Measurements from ENCODE around the gene FBXW4.

The FBXW4 gene

DNA sequence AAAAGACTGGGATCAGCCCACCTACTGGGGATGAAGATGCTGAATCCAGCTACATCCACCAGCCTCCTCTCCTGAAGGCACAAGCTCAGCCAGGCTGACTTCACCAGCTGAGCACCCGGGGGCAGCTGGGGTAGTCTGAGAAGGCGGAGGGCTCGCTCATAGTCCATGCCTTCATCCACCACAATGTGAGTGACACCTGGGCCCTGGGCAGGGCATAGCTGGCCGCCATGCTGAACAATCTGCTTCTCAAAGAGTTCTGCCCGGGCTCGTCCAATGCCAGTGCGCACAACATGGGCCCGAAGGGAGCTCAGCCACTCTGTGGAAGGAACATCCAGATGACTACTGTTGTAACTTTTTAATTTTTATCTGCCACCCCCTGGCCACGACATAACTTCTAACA is 109.1 kb downstream of the FBXW4 start:
- no peak for DNase-seq (ENCODE audit: low read depth, low spot score)

DNA sequence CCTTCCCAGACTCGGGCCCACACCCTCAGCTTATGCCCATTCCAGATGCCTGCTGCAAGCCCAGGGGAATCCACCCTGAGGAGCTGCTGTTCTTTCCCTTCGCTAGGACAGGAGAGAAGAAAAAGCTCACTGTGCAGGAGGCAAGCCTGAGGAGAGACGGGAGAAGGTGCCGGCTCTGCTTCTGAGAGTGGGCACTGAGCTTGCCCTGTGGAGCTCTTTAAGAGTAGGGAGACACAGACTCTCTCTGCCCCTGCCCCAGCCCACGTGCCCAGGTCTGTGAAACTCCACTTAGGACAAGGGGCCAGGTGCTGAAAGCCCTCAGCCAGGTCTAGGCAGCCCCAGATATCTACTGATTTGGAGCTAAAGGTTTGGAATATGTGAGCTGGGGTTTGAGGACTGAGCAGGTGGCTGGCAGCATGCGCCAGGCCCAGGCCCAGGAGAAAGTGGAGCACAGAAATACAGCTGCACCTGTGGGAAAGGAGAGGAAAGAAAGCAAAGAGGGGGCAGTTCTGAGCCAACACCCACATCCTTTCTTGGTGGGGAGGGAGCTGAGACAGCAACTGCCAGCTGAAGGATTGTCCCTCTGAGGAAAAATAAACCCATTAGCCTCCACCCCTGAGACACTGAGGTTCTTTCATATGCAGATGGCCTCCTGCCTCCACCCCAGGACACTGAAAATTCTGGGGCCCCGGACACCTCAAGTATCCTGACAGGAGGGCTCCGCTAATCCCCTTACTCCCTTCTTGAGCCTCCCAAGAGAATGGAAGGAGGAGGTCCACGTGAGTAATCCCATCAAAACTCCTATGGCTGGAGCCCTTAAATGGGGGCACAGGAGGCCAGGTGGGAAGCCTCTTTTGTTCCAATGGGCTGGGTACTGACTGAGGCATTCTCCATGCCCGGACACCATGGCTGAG is 114.2 kb downstream of the FBXW4 start:
- no peak for DNase-seq (ENCODE audit: low read depth, low spot score)

DNA sequence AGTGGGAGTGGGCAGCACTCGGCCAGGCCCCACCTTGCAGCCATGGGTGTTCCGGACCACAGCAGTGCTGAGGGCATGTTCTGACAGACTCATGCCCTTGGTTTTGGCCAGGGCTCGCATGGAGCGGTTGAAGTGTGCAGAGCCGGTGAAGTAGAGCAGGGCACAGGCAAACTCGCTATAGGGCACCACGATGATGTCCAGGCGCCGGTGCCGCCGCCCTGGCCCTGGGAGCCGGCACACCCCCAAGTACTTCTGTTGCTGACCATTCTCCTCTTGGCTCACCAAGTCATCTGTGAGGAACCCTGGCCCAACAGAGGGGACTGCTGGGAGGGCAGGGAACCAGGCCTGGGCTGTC is 115.5 kb downstream of the FBXW4 start:
- DNase-seq (ENCODE audit: low read depth, low spot score): no peak

DNA sequence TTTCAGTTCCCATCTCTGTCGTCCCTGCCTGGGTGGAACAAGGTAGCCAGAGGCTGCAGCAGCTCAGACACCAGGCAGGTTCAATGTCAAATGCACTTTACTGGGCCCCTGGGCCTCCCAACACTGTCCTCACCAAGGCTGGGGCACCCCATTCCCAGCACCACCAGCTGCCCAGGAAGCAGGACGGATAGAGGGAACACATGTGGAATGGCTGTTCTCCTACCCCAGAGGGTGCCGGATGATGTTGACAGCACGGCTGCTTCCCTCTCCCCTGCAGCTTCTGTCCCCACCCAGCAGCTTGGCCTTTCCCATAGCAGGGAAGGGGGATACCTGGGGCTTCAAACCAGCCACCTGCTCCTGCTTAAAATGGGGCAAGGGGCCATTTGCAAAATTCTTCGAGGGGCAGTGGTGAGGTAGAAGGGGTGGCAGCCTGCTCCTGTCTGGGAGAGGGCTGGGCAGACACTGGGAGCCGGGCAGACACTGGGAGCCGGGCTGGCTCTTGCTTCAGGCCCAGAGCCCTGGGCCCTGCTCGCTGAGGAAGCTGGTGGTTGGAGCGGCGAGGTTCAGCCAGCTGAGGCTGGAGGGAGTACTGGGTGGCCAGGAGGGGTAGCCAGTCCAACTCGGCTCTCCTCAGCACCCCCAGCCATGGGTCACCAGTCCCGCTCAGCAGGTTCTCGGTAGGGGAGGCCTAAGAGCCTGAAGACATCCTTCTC is 116.0 kb downstream of the FBXW4 start:
- no peak for DNase-seq (ENCODE audit: low read depth, low spot score)

DNA sequence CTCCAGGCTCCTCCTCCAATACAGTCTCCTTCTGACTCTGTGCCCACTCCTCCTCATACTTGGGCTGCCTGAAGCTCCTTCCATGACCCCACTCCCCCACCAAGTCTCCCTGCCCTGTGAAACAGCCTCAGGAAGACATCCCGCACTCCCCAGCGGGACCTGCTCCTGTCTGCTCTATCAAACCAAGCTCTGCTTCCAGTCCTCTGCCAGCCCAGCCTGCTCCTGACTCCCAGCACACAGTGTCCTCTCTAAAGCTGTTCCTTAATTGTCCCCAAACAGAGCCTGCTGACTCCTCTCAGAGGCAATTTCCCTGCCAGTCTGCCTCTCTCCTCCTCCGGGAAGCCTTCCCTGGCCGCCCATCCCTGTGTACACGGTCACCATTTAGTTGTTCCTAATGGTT is 116.8 kb downstream of the FBXW4 start:
- DNase-seq (ENCODE audit: low read depth, low spot score): no peak

DNA sequence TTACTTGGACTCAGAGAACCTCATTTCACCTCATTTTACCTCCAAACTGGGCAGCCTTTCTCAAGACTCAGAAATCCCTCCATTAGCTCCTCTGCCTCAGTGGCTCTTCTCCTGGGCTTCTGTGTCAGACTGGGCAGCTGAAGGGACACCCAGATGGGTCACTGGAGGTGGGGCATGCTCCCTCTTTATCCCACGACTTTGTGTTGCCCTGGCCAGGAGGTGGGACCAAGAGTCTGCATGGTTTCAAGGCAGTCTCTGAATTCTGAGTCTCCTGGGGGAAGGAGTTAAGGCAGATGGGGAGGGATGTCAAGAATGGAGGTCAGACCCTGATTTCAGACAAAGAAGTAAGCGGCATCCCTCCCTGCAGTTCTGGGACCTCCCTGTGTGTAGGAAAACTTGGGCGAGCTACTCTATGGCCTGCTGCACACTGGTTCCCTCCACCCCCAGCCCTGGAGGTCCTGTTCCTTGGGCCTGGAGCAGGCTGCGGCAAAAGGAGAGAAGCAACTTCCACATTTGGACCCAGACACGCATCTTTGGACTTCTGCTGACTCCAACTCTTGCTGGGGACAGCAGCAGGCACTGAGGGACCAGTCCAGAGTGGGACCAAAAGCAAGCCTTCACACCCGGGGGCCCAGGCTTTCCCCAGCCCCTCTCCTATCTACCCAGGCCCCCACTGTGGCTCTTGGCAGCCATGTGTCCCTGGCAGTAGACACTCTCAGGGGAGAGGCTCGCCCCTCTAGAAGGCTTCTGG is 117.7 kb downstream of the FBXW4 start:
- no peak for DNase-seq (ENCODE audit: low read depth, low spot score)

DNA sequence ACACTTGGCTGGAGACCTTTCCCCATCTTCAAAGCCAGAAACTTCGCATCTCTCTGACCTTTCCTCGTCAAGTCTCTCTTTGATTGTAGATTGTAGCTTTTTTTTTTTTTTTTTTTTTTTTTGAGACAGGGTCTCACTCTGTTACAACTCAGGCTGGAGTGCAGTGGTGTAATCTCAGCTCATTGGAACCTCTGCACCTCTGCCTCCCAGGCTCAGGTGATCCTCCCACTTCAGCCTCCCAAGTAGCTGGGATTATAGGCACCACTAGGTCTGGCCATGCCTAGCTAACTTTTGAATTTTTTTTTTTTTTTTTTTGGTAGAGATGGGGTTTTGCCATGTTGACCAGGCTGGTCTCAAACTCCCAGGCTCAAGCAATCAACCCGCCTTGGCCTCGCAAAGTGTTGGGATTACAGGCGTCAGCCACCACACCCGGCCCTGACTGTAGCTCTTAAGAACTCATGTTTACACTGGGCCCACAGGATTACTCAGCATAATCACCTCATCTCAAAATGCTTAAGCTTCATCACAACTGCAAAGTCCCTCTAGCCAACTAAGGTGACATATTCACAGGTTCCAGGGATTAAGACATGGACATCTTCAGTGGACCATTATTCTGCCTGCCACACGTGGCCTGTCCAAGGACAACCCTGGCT is 118.6 kb downstream of the FBXW4 start:
- no peak for DNase-seq (ENCODE audit: low read depth, low spot score)

DNA sequence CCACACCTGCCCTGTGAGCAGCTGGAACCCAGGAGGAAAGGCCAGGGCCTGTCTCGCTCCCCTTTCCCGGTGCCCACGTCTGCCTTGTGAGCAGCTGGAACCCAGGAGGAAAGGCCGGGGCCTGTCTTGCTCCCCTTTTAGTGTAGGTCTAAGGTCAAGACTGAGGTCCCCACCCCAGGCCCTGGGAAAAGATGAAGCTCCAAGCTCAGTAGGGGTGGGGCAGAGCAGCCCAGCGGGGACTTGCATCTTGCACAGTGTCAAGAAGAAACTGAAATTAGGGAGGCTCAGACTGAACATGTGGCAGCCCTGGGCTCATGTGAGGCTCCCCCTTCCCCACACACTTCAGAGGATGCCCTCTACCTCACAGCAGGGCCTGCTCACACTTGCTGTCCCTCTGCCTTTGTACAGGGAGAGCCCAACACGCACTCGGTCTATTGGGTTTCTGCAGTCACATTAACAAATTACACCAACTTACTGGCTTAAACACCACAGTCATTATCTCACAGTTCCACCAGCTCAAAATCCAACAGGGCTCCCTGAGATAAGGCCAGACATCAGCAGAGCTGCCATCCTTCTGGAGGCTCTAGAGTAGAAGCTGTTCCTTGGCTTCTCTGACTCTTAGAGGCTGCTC is 119.3 kb downstream of the FBXW4 start:
- no peak for DNase-seq (ENCODE audit: low read depth, low spot score)

DNA sequence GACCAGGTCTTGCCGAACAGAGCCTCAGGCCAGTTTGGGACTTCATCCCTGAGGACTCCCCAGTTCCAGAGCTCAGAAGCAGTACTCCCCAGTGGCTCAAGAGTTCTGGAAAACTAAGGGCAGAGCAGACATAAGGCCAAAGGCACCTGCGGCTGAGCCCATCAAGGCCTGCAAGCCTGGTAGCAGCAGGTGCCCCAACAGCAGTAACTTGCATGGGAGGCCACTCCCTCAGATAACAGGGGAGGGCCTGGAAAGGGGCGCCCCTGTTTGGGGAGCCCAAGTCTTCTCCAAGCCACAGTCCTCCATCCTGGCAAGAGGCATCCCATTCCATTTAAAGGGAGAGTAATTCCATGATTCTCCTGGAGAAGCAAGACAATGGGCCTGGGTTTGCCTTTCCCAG is 119.9 kb downstream of the FBXW4 start:
- DNase-seq (ENCODE audit: low read depth, low spot score): no peak

DNA sequence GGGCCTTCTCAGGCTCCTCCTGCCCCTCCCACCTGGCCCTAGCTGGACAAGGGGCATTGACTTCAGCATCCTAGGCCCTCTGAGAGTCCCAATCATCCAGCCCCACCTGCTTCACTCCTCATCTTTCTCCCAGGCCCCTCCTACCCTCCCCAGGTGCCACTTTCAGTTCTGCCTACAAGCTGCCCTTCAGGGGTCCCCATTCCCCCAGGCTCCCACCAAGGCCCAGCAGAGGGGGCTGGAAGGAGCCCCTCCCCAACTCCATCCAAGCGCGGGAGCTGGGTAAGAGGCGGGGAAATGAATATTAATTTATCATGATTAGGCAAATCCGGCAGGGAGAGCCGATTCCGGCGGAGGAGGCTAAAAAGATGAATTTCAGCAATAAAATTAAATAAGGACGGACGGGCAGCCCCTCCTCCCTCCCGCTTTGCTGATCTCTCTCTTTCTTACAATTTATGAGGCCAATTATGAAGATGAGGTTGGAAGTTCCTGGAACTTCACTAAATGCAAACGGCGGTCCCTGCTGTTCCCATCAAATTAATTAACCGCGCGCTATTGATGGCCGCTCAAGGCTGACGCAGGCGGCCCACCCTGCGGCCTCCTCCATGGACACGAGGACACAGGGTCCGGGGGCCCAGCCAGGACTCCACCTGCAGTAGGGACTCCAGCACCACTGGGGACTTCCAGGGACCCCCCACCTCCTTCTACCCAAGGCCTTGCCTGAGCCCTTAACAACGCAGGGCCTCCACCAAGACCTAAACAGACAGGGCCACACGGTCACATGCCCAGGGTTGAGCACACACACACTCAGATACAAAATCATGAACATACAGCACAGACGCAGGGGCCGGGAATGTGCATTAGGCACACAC is 120.9 kb downstream of the FBXW4 start:
- no peak for DNase-seq (ENCODE audit: low read depth, low spot score)

DNA sequence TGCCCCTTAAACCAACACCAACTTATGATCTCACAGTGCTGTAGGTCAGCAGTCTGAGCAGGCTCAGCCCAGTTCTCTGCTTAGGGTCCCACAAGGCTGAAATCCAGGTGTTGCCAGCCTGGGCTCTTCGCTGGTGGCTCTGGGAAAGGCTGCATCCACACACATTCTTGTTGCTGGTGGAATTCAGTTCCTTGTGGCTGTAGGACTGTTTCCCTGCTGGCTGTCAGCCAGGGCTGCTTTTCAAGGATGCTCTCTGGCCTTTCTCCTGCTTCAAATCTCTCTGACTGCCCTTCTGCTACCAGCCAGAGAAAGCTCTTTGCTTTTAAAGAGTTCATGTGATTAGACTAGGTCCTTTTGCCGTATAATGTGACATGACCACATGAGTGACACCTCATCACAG is 122.2 kb downstream of the FBXW4 start:
- no peak for DNase-seq (ENCODE audit: low read depth, low spot score)

DNA sequence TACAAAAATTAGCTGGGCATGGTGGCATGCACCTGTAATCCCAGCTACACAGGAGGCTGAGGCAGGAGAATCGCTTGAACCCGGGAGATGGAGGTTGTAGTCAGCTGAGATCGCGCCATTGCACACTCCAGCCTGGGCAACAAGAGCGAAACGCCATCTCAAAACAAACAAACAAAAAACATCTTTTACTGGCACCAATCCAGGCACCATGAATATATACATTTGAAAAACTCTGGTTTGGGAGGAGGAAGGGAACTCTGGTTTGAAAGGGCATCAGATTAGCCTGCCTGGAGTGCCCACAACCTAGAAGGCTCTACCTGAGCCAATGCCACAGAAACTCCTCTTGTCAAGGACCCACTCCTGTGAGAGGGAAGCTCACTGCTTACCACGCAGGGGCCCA is 122.8 kb downstream of the FBXW4 start:
- no peak for DNase-seq (ENCODE audit: low read depth, low spot score)

DNA sequence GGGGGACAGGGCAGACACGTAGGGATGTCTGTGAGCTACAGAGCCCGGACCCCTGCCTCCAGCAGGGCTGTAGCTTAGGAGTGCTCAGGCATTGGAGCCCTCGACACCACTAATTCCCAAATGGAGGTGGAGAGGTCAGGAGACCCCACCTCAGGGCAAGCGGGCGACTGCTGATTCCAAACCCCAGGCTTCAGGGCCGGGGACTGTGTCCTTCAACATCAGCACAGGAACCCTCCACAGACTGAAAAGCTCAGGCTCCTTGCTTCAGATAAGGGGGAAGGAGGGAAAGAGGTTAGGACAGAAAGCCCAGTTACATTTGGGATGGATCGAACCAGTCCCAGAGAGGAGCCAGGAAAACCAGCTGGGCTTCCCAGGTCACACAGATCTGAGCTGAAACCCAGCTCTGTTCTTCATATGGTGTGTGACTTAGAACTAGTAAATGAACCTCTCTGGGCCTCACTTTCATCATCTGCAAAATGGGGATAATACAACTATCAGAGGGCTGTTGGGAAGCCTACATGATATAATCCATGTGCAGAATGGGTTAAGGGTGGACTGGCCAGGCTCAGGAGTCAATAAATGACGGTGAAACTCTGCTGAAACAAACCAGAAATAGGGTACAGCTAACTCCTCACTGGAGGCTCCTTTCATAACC is 123.6 kb downstream of the FBXW4 start:
- no peak for DNase-seq (ENCODE audit: low read depth, low spot score)

DNA sequence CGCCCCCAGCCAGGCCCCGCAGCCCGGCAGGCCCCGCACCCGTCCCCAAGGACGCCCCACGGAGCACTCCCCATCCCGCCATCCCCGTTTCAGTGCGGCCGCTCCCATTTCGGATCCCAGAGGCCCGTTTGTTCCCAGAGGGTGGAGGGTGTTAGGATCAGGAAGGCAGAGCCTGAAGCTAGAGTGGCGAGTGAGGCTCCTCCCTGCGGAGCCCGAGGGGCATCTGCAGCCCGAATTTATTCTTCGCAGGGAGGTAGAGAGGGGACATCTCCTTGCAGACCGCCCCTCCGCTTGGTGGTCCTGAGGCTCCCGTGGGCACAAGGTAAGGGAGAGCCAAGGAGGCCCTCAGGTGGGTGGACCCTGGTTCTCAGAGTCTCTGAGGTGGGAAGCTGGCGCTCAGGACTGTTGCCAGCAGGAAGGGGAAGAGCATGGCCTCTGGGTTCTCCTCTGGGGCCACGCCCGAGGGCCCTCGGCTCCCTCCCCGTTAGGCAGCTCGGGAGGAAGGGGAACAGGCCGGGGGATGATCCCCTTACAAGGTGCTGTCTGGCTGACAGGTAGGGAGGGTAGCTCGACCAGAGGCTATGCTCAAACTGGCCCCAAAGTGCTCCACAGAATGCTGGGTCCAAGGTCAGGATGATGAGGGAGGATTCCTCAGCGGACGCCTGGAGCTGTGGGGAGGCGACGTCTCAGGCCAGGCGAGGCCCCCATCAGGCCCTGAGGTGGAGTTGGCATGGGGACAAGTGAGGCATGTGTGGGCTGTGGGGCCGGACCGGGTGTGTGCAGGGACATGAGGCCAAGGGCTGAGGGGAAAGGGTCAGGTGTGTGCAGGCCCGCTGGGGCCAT is 124.3 kb downstream of the FBXW4 start:
- no peak for DNase-seq (ENCODE audit: low read depth, low spot score)

DNA sequence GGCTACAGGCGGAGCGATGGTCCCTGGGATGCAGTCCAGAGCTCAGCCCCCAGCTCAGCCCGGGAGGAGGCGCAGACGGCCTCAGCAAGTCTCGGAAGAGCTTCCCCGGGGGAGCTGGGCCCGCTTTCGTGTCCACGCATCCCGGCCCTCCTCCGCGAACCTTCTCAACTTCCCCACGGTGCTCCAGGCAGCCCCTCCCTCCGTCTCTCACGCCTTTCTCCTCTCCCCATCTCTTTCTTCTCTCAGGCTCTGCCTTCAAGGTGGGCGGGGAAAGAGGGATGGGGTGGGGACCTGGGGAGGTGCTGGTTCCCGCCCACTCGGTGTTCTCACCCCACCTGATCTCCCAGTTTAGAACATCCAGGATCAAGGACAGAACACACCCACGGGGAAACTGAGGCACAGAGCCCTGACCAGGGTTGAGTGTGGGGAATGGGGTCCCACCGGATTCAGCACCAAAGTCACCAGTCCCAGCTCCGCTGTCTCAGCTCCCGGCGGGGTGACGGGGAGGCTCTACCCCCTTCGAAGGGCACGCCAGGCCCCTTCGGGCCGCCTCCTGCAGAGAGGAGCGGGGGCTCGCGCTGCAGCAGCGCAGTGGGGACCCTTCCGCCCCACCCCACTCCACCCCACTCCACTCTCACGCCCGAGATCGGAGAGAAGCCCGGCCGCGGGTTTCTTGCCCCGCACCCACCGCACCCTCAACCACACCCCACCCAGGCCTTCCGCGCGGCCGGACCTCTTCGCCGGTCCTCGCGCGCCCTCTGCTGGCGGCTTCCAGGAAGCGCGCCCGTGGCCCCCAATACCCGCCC is 125.1 kb downstream of the FBXW4 start:
- peak; percentile 53 for DNase-seq (ENCODE audit: low read depth, low spot score)

DNA sequence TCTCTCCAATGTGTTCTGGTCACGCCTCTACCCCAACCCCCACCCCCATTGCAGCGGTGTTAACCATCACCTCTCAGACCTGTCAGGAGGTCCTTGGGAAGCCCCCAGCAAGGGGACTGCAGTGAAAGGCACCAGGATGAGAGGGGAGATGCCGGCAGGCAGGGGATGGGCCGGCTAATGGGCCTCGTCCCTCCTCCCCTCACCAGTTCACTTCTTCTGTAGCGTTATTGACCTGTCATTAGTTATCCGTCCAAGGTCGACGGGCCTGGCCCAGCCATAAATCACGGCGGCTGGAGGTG is 125.7 kb downstream of the FBXW4 start:
- no peak for DNase-seq (ENCODE audit: low read depth, low spot score)

DNA sequence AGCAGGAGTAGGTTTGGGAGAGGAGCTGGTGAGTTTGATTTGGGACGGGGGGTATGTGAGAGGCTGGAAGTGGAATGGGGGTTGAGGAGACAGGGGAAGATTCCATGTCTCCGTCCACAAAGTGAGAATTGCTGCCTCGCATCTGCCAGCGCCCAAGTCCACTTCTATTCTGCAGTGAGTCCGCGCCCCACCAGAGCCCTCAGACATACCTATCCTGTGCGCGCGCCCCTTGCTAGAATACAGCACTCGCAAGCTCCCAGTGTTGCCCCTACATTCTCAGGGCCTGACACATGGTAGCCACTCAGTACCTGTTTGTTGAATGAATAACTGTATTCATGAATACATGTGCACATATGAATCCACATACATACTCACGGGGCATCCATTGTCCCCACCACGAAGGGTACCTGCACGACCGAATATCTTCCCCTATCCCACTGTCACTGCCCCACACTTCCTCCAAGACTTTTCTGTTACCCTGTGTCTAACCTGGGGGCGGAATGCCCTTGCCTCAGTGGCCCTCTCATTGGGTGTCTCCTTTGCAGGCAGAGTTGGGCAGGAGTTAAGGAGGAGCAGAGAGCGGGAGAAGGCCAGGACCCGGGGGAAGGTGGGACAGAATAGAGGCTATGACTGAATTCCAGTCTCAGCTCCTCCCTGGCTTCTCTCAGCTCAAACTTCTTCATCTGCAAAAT is 126.8 kb downstream of the FBXW4 start:
- no peak for DNase-seq (ENCODE audit: low read depth, low spot score)

Measured in activated naive CD8-positive, alpha-beta T cell treated with anti-CD3 and anti-CD28 coated beads, Interleukin-2, amount 50 U/mL, for 16 hours (primary cell).